ENCODE data around the gene ADAMTS2. TPM values are rescaled to one million over a fixed set of nuclear protein-coding genes. Genes with fewer than 3 reads are reported as not detected.

Gene ADAMTS2
- total and polyA plus RNA-seq, 2 of the 8 experiments (the other 6 are each of a cell fraction or from before 2014, with no cell fraction given), result 6.6 to 7.3 TPM

GRCh38 chr5:179221877-179222220 lies 123.4 kb downstream of the ADAMTS2 start:
- Histone ChIP-seq H3K79me2 (ENCODE audit: control insufficient read depth in 1 of 2, insufficient read depth in 2 of 2, low read length in 2 of 2) (no peaks in the 10 kb centered on the region), H4K91ac (replicated peaks; ENCODE audit: insufficient read length, low read length) (no peak overlapping the region), H3K4me3 (ENCODE audit: extremely low read depth in 1 of 4, insufficient read depth in 2 of 4, low read depth in 3 of 4, low read length in 4 of 4) (no peak overlapping the region), H3K4ac (replicated peaks; ENCODE audit: insufficient read length, low read depth, low read length) (no peak overlapping the region), H3K27me3 (replicated peaks in 1 of 4; ENCODE audit: control insufficient read depth in 3 of 4, extremely low read depth in 1 of 4, insufficient read depth in 3 of 4, low read length in 3 of 4) (no peaks in the 10 kb centered on the region), H4K8ac (ENCODE audit: extremely low read depth, insufficient read depth, low read length) (no peak overlapping the region), H2AFZ (ENCODE audit: low read length) (no peak overlapping the region), H2BK15ac (ENCODE audit: low read length) (no peak overlapping the region), H3K4me1 (replicated peaks in 1 of 4; ENCODE audit: control insufficient read depth in 3 of 4, insufficient read depth in 4 of 4, low read length in 3 of 4) (peaks cover 0 to 6% (median 0%) of the 10 kb centered on the region in 4 experiments; a peak in 2 of 7 replicates), H2BK5ac (ENCODE audit: low read depth, low read length) (no peak overlapping the region), H3K9me3 (ENCODE audit: insufficient read depth in 2 of 2, low read depth in 1 of 2, low read length in 1 of 2) (peaks cover 16 to 22% of the 10 kb centered on the region in 2 experiments), H3K36me3 (ENCODE audit: control insufficient read depth in 2 of 4, insufficient read depth in 4 of 4, low read length in 3 of 4) (peaks cover 0 to 3% (median 0%) of the 10 kb centered on the region in 4 experiments; a peak in 1 of 8 replicates), H3K14ac (ENCODE audit: insufficient read length) (no peak overlapping the region), H2AK5ac (ENCODE audit: low read depth, low read length) (no peak overlapping the region), H3K18ac (ENCODE audit: extremely low read depth, low read length) (no peak overlapping the region), H3K23me2 (ENCODE audit: low read depth, low read length) (peaks cover 4% of the 10 kb centered on the region; the same call in 1 of the 2 replicates), H2BK20ac (ENCODE audit: low read length) (no peak overlapping the region), H3K56ac (replicated peaks; ENCODE audit: insufficient read length, low read depth, low read length) (no peak overlapping the region), H3K9ac (replicated peaks in 1 of 4; ENCODE audit: extremely low read depth in 1 of 4, low read depth in 3 of 4, low read length in 3 of 4) (no peak overlapping the region), H4K20me1 (replicated peaks in 1 of 2; ENCODE audit: control insufficient read depth in 1 of 2, insufficient read depth in 2 of 2, low read length in 2 of 2) (peaks cover 0 to 8% of the 10 kb centered on the region in 2 experiments), H4K5ac (ENCODE audit: insufficient read length, low read depth, low read length) (no peak overlapping the region), H2BK12ac (ENCODE audit: low read depth, low read length) (no peak overlapping the region), H3K23ac (ENCODE audit: insufficient read length) (no peak overlapping the region), H2BK120ac (replicated peaks; ENCODE audit: low read depth, low read length) (no peak overlapping the region), H3K79me1 (ENCODE audit: low read depth, low read length) (no peaks in the 10 kb centered on the region; the same call in 1 of the 2 replicates), H3K4me2 (ENCODE audit: insufficient read depth in 1 of 2, low read depth in 2 of 2, low read length in 2 of 2) (no peak overlapping the region), H3K27ac (ENCODE audit: low read depth, low read length) (no peak overlapping the region)
- WGBS, 2 experiments (ENCODE audit: extremely low coverage in 1 of 2, insufficient coverage in 1 of 2, insufficient read length in 1 of 2, insufficient replicate concordance in 2 of 2, low coverage in 1 of 2, low lambda C conversion rate in 2 of 2, missing lambda C conversion rate in 1 of 2), result 94% methylated on average over 5 of the region's 6 CpGs; no CpG with 5 or more reads in 1 of the 2 experiments
- TF ChIP-seq KDM1A (IDR thresholded peaks at IDR 0.05; ENCODE audit: borderline replicate concordance, low read length) (no peak), TBP (IDR thresholded peaks at IDR 0.05; ENCODE audit: low read depth, low read length) (no peak), SIN3A (conservative IDR thresholded peaks at IDR 0.05 in 1 of 2, IDR thresholded peaks at IDR 0.05 in 1 of 2; ENCODE audit: low read depth in 1 of 2, low read length in 2 of 2) (no peak), TAF1 (IDR thresholded peaks at IDR 0.05; ENCODE audit: low read depth, low read length) (no peak), FOSL1 (IDR thresholded peaks at IDR 0.05; ENCODE audit: insufficient read depth, low read depth, low read length) (no peak), PHF8 (conservative IDR thresholded peaks at IDR 0.05; ENCODE audit: low read depth, low read length) (no peak), POLR2AphosphoS5 (IDR thresholded peaks at IDR 0.05; ENCODE audit: low read depth, low read length) (no peak), CEBPB (IDR thresholded peaks at IDR 0.05; ENCODE audit: low read depth, low read length) (no peak), HDAC6 (IDR thresholded peaks at IDR 0.05; ENCODE audit: low read depth, low read length) (no peak), CREB1 (IDR thresholded peaks at IDR 0.05) (no peak)
- ChIA-PET POLR2A (ENCODE audit: partially characterized antibody) (no interaction called here), CTCF (ENCODE audit: partially characterized antibody) (interaction anchor here (1.3 kb wide), 1 partner anchor 39 kb away, joined by 4 read pairs; no protein-coding TSS in a partner anchor)
- FAIRE-seq (no peak), DNase-seq (ENCODE audit: low read depth in 1 of 2, low spot score in 2 of 2) (no peak)
